ENCODE data around the gene TIMM9.
"Not testable (repeated sequence)": the region's sequence is repeated elsewhere in the genome, so short reads cannot be mapped to it uniquely, and the experiment has no call there.

The TIMM9 gene

GRCh38 chr14:58427281-58428117, at the start of gene TIMM9, which contains the start of gene KIAA0586:
Gene TIMM9, minus strand, starts transcription at chr14:58427531. Its CDS starts 15,586 bp downstream, at chr14:58411945.
Gene KIAA0586, plus strand, starts transcription at chr14:58427719. Its CDS starts 546 bp downstream, at chr14:58428265.
- DNase-seq (ENCODE audit: low spot score): peak; percentile 96

- no peak for DNase-seq (ENCODE audit: low spot score)
Observed at GRCh38 chr14:58476320-58476719, 49.0 kb upstream of the TIMM9 start.

GRCh38 chr14:58469309-58469708, 42.0 kb upstream of the TIMM9 start:
- DNase-seq (ENCODE audit: low spot score): no peak

- DNase-seq (ENCODE audit: low spot score): no peak
Observed at GRCh38 chr14:58467575-58467974, 40.2 kb upstream of the TIMM9 start.

- no peak for DNase-seq (ENCODE audit: low spot score)
Observed at GRCh38 chr14:58466459-58466858, 39.1 kb upstream of the TIMM9 start.

GRCh38 chr14:58465421-58465820, 38.1 kb upstream of the TIMM9 start:
- DNase-seq (ENCODE audit: low spot score): no peak

GRCh38 chr14:58464652-58465051, 37.3 kb upstream of the TIMM9 start:
- DNase-seq (ENCODE audit: low spot score): no peak

- DNase-seq (ENCODE audit: low spot score): no peak
Observed at GRCh38 chr14:58463147-58463546, 35.8 kb upstream of the TIMM9 start.

- DNase-seq (ENCODE audit: low spot score): no peak
Observed at GRCh38 chr14:58460772-58461171, 33.4 kb upstream of the TIMM9 start.

- DNase-seq (ENCODE audit: low spot score): no peak
Observed at GRCh38 chr14:58455593-58456265, 28.4 kb upstream of the TIMM9 start.

- DNase-seq (ENCODE audit: low spot score): no peak
Observed at GRCh38 chr14:58444627-58445026, 17.3 kb upstream of the TIMM9 start.

GRCh38 chr14:58439476-58439875, 12.1 kb upstream of the TIMM9 start:
- DNase-seq (ENCODE audit: low spot score): no peak

GRCh38 chr14:58430156-58430555, 2.8 kb upstream of the TIMM9 start:
- no peak for DNase-seq (ENCODE audit: low spot score)

GRCh38 chr14:58428118-58428683, 870 bp upstream of the TIMM9 start:
- peak; percentile 47 for DNase-seq (ENCODE audit: low spot score)

- peak; percentile 77 for DNase-seq (ENCODE audit: low spot score)
Observed at GRCh38 chr14:58426670-58427280, 556 bp downstream of the TIMM9 start.

- not testable (repeated sequence) for DNase-seq (ENCODE audit: low spot score)
Observed at GRCh38 chr14:58416934-58417333, 10.4 kb downstream of the TIMM9 start.

- no peak for DNase-seq (ENCODE audit: low spot score)
Observed at GRCh38 chr14:58415636-58416547, 11.4 kb downstream of the TIMM9 start.

GRCh38 chr14:58414845-58415244, 12.5 kb downstream of the TIMM9 start:
- DNase-seq (ENCODE audit: low spot score): no peak

- DNase-seq (ENCODE audit: low spot score): peak; percentile 87
Observed at GRCh38 chr14:58408681-58409215, 18.6 kb downstream of the TIMM9 start.

- DNase-seq (ENCODE audit: low spot score): no peak
Observed at GRCh38 chr14:58401587-58401986, 25.7 kb downstream of the TIMM9 start.

GRCh38 chr14:58398895-58399294, 28.4 kb downstream of the TIMM9 start:
- DNase-seq (ENCODE audit: low spot score): no peak
